SH-SY5Y (cell line): Measurements from ENCODE around the gene UBE3B.

Experiments
- GATA2 ChIP-seq: IDR thresholded peaks from 2 replicates; pipeline ENCODE4 v1.6.1; 2011; ENCODE audit warnings: mild to moderate bottlenecking, low read depth, low read length
- GATA3 ChIP-seq: IDR thresholded peaks from 2 replicates; pipeline ENCODE4 v1.6.1; 2011; ENCODE audit warnings: low read depth, mild to moderate bottlenecking, low read length, moderate library complexity

GRCh38 chr12:109534456-109534855 lies 57.0 kb downstream of the UBE3B start:
- no peak for TF ChIP-seq GATA2
- TF ChIP-seq GATA3: no peak
